K562 (cell line): ENCODE results near the gene MOG. TPM values are rescaled to one million over a fixed set of nuclear protein-coding genes. Genes with fewer than 3 reads are reported as not detected.

Source experiments
- BCOR ChIP-seq: fragments of 450-650 bp; IDR thresholded peaks from 2 replicates; pipeline ENCODE4 v1.6.1; 2016
- DNMT1 ChIP-seq: fragments of 450-650 bp; IDR thresholded peaks from 2 replicates; pipeline ENCODE4 v1.6.1; 2016; ENCODE audit warnings: antibody characterized with exemption, mild to moderate bottlenecking
- DPF2 ChIP-seq: fragments of 450-650 bp; IDR thresholded peaks from 2 replicates; pipeline ENCODE4 v1.6.1; 2016
- EP400 ChIP-seq: fragments of 450-650 bp; IDR thresholded peaks from 2 replicates; pipeline ENCODE4 v1.6.1; 2017; ENCODE audit warnings: antibody characterized with exemption, mild to moderate bottlenecking, moderate library complexity
- FOXK2 ChIP-seq, 2 experiments: fragments of 450-650 bp; IDR thresholded peaks in 1 of 2; conservative IDR thresholded peaks in 1 of 2; 2 replicates each; pipeline ENCODE4 v1.6.1; 2016; ENCODE audit warnings: low read depth in 2 of 2, mild to moderate bottlenecking in 1 of 2
- HDAC1 ChIP-seq, 2 experiments: fragments of 450-650 bp; IDR thresholded peaks; 2 replicates each; pipeline ENCODE4 v1.6.1; 2016 to 2017; ENCODE audit warnings: inconsistent platforms in 1 of 2, mild to moderate bottlenecking in 1 of 2, moderate library complexity in 1 of 2
- HDAC2 ChIP-seq: fragments of 450-650 bp; IDR thresholded peaks from 2 replicates; pipeline ENCODE4 v1.6.1; 2016; ENCODE audit warnings: mild to moderate bottlenecking
- HDGF ChIP-seq: fragments of 450-650 bp; IDR thresholded peaks from 2 replicates; pipeline ENCODE4 v1.6.1; 2016
- JUND ChIP-seq, 2 experiments: IDR thresholded peaks; 2 replicates in 1 of 2; 3 replicates in 1 of 2; pipeline ENCODE4 v1.6.1; 2011; ENCODE audit warnings: borderline replicate concordance in 2 of 2, low read depth in 2 of 2, low read length in 2 of 2, improper control_type of control experiment in 1 of 2, missing biosample characterization in 1 of 2, missing genetic modification characterization in 1 of 2, missing genetic modification reagents in 1 of 2
- KLF1 ChIP-seq: fragments of 450-650 bp; IDR thresholded peaks from 2 replicates; pipeline ENCODE4 v1.6.1; 2016; ENCODE audit warnings: missing genetic modification characterization, missing compliant biosample characterization
- KLF13 ChIP-seq: fragments of 450-650 bp; IDR thresholded peaks from 2 replicates; pipeline ENCODE4 v1.6.1; 2016; ENCODE audit warnings: missing genetic modification characterization, low read depth, mild to moderate bottlenecking, missing compliant biosample characterization, moderate library complexity, borderline replicate concordance
- LEF1 ChIP-seq: fragments of 450-650 bp; IDR thresholded peaks from 2 replicates; pipeline ENCODE4 v1.6.1; 2016; ENCODE audit warnings: mild to moderate bottlenecking
- NFRKB ChIP-seq: fragments of 450-650 bp; IDR thresholded peaks from 2 replicates; pipeline ENCODE4 v1.6.1; 2016; ENCODE audit warnings: low read depth
- POLR2A ChIP-seq: fragments of 450-650 bp; conservative IDR thresholded peaks from 2 replicates; pipeline ENCODE4 v1.6.1; 2016
- RAD51 ChIP-seq: fragments of 450-650 bp; IDR thresholded peaks from 2 replicates; pipeline ENCODE4 v1.7.1; 2016; ENCODE audit warnings: low read depth, mild to moderate bottlenecking, borderline replicate concordance
- SMARCE1 ChIP-seq: fragments of 450-650 bp; IDR thresholded peaks from 2 replicates; pipeline ENCODE4 v1.7.1; 2016; ENCODE audit warnings: mild to moderate bottlenecking
- SNIP1 ChIP-seq: fragments of 450-650 bp; IDR thresholded peaks from 2 replicates; pipeline ENCODE4 v1.7.1; 2017; ENCODE audit warnings: low read depth, mild to moderate bottlenecking
- SRSF7 ChIP-seq: fragments of 200-400 bp; formaldehyde crosslinking; optimal IDR thresholded peaks from 2 replicates; pipeline ENCODE3; 2017; ENCODE audit warnings: mild to moderate bottlenecking, low read depth, low read length
- TCF3 ChIP-seq: sonication (generic); formaldehyde crosslinking; IDR thresholded peaks from 2 replicates; pipeline ENCODE4 v1.4.0; 2020; ENCODE audit warnings: mild to moderate bottlenecking, missing genetic modification reagents
- TRIM24 ChIP-seq, 2 experiments: fragments of 450-650 bp; IDR thresholded peaks; 2 replicates each; pipeline ENCODE4 v1.6.1; 2016
- ZBED1 ChIP-seq: IDR thresholded peaks from 2 replicates; pipeline ENCODE4 v1.6.1; 2014
- ZFP36 ChIP-seq: fragments of 150-350 bp; IDR thresholded peaks from 2 replicates; pipeline ENCODE4 v1.6.1; 2018; ENCODE audit warnings: low read length, low read depth; ENCODE audit not compliant: partially characterized antibody
- ZNF436 ChIP-seq: fragments of 250-450, 450-650 bp; sonication (Bioruptor Pico); formaldehyde crosslinking; IDR thresholded peaks from 2 replicates; pipeline ENCODE4 v1.7.0; 2020; ENCODE audit warnings: mild to moderate bottlenecking
- polyA plus RNA-seq, 8 experiments: library from polyadenylated mRNA; depleted of rRNA in 4 of 8; stranded (reverse) in 5 of 8; unstranded in 3 of 8; fragments of >200 nt; fragmentation: Nextera tagmentation in 2 of 8; fragmentation: Illumina TruSeq in 1 of 8; extraction: Ambion mirVana in 2 of 8; extraction: Trizol in 1 of 8; gene quantifications; 2 replicates each; pipeline versions ENCODE4 v1.2.1 to v1.2.3, GENCODE V29; 2011 to 2014; ENCODE audit warnings: inconsistent platforms in 1 of 8, missing spikeins in 1 of 8
- total RNA-seq, 7 experiments: library from RNA; depleted of rRNA in 6 of 7; stranded (reverse); fragments of >200 nt in 6 of 7; fragmentation: Illumina TruSeq in 2 of 7; extraction: Trizol in 2 of 7; gene quantifications; 2 replicates each; pipeline versions ENCODE4 v1.2.1 to v1.2.3, GENCODE V29; 2011 to 2021; ENCODE audit warnings: low replicate concordance in 1 of 7
- TF ChIP-seq, protein P1 (sequence below), 2 experiments: fragments of 250-450 bp in 1 of 2; fragments of 450-650 bp in 1 of 2; sonication (Bioruptor Pico) in 1 of 2; IDR thresholded peaks; 2 replicates each; pipeline versions ENCODE4 v1.6.1 to v1.8.0; 2016 to 2021; ENCODE audit warnings: mild to moderate bottlenecking in 2 of 2, moderate library complexity in 2 of 2, missing compliant biosample characterization in 1 of 2, missing genetic modification characterization in 1 of 2
- TF ChIP-seq, protein P2 (sequence below): IDR thresholded peaks from 2 replicates; pipeline ENCODE4 v1.6.1; 2014; ENCODE audit warnings: antibody characterized with exemption
- TF ChIP-seq, protein P3 (sequence below), 2 experiments: fragments of 200-800 bp in 1 of 2; sonication (Bioruptor generic) in 1 of 2; sonication (generic) in 1 of 2; formaldehyde crosslinking in 1 of 2; IDR thresholded peaks in 1 of 2; conservative IDR thresholded peaks in 1 of 2; 2 replicates each; pipeline versions ENCODE4 v1.5.0 to v1.6.1; 2016 to 2020; ENCODE audit warnings: missing compliant biosample characterization in 1 of 2, missing genetic modification characterization in 1 of 2, missing genetic modification reagents in 1 of 2

Gene MOG
- total and polyA plus RNA-seq, 9 of the 15 experiments (the other 6 are each of a cell fraction or from before 2014, with no cell fraction given): not detected

DNA sequence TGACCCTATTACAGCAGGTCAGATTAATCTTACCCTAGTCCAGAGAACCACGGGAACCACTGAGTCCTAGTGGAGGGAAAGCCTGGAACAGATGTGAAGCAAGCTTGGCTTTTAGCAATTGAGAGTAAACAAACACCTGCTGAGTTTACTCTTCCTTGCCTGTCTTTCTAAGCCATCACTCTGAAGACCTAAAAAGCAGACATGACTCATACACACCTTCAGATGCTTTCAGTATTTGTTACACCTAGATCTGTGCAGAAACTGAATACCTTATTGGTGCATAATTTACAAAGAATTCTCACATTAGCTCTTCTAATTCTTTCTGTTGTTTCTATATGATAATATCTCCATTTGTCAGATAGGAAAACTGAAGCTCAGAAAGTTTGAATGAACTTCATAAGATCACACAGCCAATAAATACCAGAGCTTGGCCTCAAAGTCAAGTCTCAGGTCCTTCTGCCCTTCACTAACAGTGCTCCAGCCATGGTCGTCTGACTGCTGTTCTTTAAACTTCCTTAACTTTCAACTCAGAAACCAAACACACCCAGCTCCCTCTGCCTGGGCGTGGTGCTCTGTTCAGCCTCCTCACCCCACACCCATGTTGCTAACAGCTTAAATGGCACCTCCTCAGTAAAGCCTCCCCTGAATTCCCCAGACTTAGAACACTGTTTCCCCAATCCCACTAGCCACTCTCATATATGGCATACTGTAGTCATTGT, 15.3 kb upstream of the MOG start (continued):
- TF ChIP-seq, protein P1, sequence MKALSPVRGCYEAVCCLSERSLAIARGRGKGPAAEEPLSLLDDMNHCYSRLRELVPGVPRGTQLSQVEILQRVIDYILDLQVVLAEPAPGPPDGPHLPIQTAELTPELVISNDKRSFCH (CRISPR knock-in tag; IDR thresholded peaks at IDR 0.05): no peak
- TF ChIP-seq, protein P1 (tag; IDR thresholded peaks at IDR 0.05): no peak
- TF ChIP-seq LEF1 (0 out of 2 replicates have a peak, but pooled peaks have one; percentile 18), DPF2 (0 out of 2 replicates have a peak, but pooled peaks have one; percentile 13), TCF3 (CRISPR knock-in tag) (no peak), ZFP36 (peak; percentile 92), SRSF7 (no peak), ZNF436 (CRISPR knock-in tag) (no peak), POLR2A (no peak), ZBED1 (no peak), JUND (IDR thresholded peaks at IDR 0.05; ENCODE audit: borderline replicate concordance, low read depth, low read length) (no peak), JUND (tag; IDR thresholded peaks at IDR 0.05; ENCODE audit: borderline replicate concordance, low read depth, low read length) (peak; percentile 17; the same call in 1 of the 3 replicates), RAD51 (no peak), DNMT1 (no peak), EP400 (0 out of 2 replicates have a peak, but pooled peaks have one; percentile 20), HDGF (peak; percentile 67; the same call in 1 of the 2 replicates), KLF1 (tag) (0 out of 2 replicates have a peak, but pooled peaks have one; percentile 30), SMARCE1 (no peak), KLF13 (tag) (no peak), TRIM24 (IDR thresholded peaks at IDR 0.05) (no peak), NFRKB (0 out of 2 replicates have a peak, but pooled peaks have one; percentile 39), HDAC2 (0 out of 2 replicates have a peak, but pooled peaks have one; percentile 19), BCOR (0 out of 2 replicates have a peak, but pooled peaks have one; percentile 47), HDAC1 (IDR thresholded peaks at IDR 0.05) (0 out of 4 replicates have a peak, but pooled peaks of 1 of the 2 experiments have one; percentile 29), SNIP1 (no peak), FOXK2 (conservative IDR thresholded peaks at IDR 0.05 in 1 of 2, IDR thresholded peaks at IDR 0.05 in 1 of 2; ENCODE audit: low read depth in 2 of 2) (peak; percentile 41 to 53; a peak in 2 of 4 replicates)
- TF ChIP-seq, protein P2, sequence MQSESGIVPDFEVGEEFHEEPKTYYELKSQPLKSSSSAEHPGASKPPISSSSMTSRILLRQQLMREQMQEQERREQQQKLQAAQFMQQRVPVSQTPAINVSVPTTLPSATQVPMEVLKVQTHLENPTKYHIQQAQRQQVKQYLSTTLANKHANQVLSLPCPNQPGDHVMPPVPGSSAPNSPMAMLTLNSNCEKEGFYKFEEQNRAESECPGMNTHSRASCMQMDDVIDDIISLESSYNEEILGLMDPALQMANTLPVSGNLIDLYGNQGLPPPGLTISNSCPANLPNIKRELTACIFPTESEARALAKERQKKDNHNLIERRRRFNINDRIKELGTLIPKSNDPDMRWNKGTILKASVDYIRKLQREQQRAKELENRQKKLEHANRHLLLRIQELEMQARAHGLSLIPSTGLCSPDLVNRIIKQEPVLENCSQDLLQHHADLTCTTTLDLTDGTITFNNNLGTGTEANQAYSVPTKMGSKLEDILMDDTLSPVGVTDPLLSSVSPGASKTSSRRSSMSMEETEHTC: no peak
- TF ChIP-seq, protein P3, sequence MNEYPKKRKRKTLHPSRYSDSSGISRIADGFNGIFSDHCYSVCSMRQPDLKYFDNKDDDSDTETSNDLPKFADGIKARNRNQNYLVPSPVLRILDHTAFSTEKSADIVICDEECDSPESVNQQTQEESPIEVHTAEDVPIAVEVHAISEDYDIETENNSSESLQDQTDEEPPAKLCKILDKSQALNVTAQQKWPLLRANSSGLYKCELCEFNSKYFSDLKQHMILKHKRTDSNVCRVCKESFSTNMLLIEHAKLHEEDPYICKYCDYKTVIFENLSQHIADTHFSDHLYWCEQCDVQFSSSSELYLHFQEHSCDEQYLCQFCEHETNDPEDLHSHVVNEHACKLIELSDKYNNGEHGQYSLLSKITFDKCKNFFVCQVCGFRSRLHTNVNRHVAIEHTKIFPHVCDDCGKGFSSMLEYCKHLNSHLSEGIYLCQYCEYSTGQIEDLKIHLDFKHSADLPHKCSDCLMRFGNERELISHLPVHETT (CRISPR knock-in tag; conservative IDR thresholded peaks at IDR 0.05 in 1 of 2, IDR thresholded peaks at IDR 0.05 in 1 of 2): no peak
